Measurements from ENCODE around the gene DCBLD2. TPM values are rescaled to one million over a fixed set of nuclear protein-coding genes. Genes with fewer than 3 reads are reported as not detected.

The DCBLD2 gene
- 23.5 and 33.7 TPM in 2 replicates for total RNA-seq

GRCh38 chr3:98901392-98902350, at the start of gene DCBLD2:
TSS of gene DCBLD2 (minus strand) at chr3:98901695. CDS start at chr3:98901326, 369 bp downstream.

GRCh38 chr3:98763076-98763475, 138.4 kb downstream of the DCBLD2 start, which contains the start of gene ST3GAL6:
TSS of gene ST3GAL6 (plus strand) at chr3:98763340. CDS start at chr3:98768441, 5,101 bp downstream.

Other genes with a start within 250 kb of the DCBLD2 start
- gene ST3GAL6, start 138.4 kb downstream of the DCBLD2 start, total RNA-seq: 44.3 and 105 TPM in 2 replicates